ENCODE measurements around the gene SLC25A22. TPM values are rescaled to one million over a fixed set of nuclear protein-coding genes. Genes with fewer than 3 reads are reported as not detected.

SLC25A22 gene
- polyA plus RNA-seq, 4 donors = 13.1 to 24.3 (median 18.6) TPM

DNA sequence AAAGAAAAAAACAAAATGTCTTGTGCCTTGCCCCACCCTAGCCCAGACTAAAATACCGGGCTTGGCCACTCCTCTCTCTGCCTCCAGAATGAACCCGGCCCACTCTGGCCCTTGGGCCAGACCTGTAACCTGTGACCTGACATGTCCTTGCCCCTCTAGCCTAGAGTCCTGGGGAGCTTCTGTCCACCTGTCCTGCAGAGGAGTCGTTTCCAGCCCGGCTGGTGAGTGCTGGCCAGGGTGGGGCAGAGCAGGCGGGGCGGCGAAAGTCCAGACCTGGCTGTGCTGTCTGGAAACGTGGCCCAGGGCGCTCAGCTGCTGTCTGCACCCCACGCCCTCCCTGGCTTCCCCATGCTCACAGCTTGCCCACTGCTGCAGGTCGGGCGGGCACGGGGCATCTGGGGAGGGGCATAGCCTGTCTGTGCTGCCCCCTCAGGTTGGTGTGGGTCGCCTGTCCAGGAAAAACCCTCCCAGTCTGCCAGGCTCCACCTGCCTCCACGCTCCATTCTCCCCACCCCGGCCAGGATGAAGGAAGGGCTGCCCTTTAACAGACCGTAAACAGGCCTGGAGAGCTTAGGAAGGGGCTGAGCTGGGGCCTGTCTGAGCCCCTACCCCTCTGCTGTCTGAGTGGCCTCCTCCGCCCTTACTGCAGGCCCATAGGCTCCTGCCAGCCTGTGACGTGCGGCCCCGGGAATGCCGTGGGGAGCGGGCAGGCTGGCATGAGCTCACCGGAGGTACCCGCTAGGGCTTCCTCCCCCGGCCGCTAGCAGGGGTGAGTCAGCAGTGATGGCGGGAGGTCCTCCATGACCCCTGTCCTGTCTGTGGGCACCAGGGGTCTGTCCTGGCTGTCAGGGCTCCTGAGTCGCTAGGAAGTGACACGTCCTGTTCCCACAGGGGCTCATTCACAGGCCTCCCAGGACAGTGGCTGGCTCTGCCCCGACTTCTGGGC, 36.6 kb upstream of the SLC25A22 start:
- no peak for DNase-seq (ENCODE audit: low read depth in 4 of 4, low spot score in 2 of 4)

- no peak for DNase-seq (ENCODE audit: low read depth in 4 of 4, low spot score in 2 of 4)
Measured at GRCh38 chr11:833849-834311, 35.8 kb upstream of the SLC25A22 start.

DNA sequence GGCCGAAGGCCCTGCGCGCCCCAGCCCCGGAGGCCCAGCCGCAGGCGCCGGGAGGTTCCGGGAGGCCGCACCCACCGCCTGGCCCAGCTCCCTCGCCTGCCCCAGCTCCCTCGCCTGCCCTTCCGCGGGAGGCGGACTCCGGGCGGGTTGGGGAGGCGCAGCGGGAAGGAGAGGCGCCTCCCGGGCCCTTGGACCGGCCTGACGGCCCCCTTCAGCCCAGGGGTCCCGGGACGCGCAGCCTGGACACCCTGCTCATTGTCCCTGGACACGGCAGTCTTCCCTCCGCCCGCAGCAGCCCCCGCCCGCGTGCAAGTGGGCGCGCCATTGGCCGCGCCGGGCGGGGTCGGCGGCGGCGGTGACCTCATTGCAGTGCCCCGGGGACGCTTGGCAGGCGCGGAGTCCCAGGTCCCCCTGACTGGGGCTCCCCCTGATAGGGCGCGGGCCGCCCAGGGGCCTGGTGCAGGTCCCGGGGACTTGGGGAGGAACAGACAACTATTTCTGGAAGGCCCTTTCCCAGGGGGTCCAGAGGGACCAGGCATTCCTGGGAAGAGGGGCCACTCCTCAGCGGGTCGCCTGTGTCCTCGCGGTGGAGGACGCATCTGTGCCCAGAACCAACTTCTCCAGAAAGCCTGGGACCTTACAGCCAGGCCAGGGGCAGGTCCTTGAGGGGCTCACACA, 35.2 kb upstream of the SLC25A22 start:
- DNase-seq (ENCODE audit: low read depth in 4 of 4, low spot score in 2 of 4) = no peak

GRCh38 chr11:832529-833113, 34.5 kb upstream of the SLC25A22 start, which contains the start of gene CD151:
CD151 (plus strand) TSS chr11:832952; CDS start chr11:836070, 3,118 bp downstream.
- no peak for DNase-seq (ENCODE audit: low read depth in 4 of 4, low spot score in 2 of 4)

DNA sequence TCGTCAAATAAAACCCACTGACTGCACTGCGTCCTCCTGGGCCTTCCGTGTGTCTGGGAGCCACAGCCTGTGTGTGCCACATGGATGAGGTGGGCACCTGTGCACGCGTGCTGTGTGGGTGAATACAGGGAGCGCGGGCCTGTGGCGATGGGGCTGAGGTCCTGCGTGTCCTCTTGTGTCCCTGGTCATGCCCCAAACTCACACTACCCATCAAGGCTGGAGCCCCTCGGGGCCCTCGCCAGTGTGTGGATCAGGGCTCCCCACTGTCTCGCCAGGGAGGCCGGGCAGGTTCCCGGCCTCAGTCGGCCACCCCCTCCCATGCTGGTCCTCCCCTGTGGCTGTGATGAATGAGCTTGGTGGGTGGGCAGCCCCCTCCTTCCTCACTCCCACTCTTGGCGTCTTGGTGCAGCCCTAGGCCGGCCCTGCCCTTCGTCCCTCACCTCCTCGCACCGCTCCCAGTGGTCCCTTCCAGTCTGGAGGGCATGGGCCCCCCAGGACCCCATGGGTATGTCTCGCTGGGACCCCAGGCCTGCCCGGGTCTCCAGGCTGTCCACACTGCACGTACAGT, 34.0 kb upstream of the SLC25A22 start:
- DNase-seq (ENCODE audit: low read depth in 4 of 4, low spot score in 2 of 4) = no peak

DNA sequence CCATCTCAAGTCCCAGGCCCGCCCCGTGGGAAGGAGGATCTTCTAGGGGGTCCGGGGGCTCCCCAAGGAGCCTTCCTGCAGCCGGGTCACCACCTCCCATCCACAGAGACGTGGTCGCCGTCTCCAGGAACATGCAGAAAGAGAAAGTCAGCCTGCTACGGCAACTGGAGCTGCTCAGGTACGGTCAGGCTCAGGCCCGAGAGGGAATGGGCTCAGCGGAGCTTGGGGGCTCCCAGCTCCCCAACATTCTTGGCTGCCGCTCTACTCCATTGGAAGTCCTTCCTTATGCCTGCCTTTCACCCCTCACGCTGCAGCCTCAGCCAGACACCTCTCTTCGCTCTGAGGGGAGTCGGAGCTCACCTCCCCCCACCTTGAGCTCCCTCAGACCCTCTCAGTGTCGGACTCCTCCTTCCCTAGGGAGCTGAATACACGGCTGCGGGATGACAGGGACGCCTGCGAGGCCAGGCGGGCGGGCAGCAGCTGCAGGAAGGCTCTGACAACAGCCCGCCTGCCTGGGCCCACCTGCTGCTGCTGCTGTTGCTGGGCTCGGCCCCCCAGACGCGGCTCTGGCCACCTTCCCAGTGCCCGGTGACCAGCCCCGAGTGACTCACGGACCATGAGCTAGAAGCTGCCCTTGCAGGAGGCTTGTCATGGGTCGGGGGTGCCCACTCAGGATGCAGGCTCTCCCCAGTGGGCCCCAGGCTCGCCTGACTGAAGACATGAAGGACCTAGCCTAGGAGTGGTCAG, 33.2 kb upstream of the SLC25A22 start:
- no peak for DNase-seq (ENCODE audit: low read depth in 4 of 4, low spot score in 2 of 4)

GRCh38 chr11:830295-831117, 32.4 kb upstream of the SLC25A22 start:
- DNase-seq (ENCODE audit: low read depth in 4 of 4, low spot score in 2 of 4) = no peak

- no peak for DNase-seq (ENCODE audit: low read depth in 4 of 4, low spot score in 2 of 4)
Measured at GRCh38 chr11:829847-830294, 31.8 kb upstream of the SLC25A22 start.

GRCh38 chr11:829176-829846, 31.2 kb upstream of the SLC25A22 start:
- DNase-seq (ENCODE audit: low read depth in 4 of 4, low spot score in 2 of 4) = no peak

- no peak for DNase-seq (ENCODE audit: low read depth in 4 of 4, low spot score in 2 of 4)
Measured at GRCh38 chr11:828506-829175, 30.6 kb upstream of the SLC25A22 start.

DNA sequence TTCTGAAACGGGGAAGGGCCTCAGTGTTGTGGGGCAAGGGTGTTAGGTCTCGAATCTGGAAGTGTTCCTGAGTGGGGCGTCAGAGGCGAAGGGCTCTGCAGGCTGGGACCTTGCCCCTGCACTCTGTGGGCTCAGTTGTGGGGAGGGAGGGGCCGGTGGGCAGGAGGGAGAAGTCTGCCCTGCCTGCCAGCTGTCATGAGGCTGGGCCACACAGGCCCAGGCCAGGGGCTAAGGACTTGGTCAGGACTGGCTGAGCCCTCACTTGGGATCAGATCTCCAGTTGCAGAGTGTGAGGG, 29.8 kb upstream of the SLC25A22 start, which contains the start of gene CRACR2B:
CRACR2B (plus strand) TSS at position 23 of the 296 bp plus-strand sequence. CDS start 689 bp downstream, outside the sequence.
- DNase-seq (ENCODE audit: low read depth in 4 of 4, low spot score in 2 of 4) = no peak

DNA sequence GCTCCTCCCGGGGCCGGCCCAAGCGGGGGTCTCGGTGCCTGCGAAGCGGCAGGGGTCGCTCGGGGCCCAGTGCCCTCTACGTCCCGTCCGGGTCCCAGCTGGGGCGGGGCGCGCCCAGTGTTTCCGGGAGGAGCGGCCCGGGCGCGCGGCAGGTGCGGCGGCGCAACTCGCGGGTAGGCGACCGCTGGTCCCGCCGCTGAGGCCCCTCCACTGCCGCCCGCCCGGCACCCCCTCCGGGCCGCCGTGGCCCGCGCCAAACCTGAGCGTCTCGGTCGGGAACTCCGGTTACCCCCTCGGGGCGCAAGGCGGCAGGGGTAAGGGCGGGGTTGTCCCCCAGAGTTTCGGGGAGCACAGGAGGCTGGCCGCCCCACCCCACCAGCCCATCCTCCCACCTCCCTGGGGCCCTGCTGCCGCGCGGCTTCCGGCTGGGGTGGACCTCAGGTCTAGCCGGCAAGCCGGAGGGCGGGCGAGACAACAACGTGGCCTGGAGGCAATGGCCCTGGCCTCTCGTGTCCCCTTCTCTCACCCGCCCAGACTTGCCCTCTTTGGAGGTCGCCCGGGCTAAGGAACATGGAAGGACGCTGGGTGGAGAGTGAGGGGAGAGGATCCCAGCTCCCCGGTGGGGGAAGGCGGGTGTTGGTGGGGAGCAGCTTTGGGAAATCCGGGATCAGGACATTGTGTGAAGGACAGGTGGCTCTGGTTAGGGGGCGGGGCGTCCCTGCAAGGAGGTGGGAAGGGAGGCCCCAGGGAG, 29.2 kb upstream of the SLC25A22 start:
- no peak for DNase-seq (ENCODE audit: low read depth in 4 of 4, low spot score in 2 of 4)

DNA sequence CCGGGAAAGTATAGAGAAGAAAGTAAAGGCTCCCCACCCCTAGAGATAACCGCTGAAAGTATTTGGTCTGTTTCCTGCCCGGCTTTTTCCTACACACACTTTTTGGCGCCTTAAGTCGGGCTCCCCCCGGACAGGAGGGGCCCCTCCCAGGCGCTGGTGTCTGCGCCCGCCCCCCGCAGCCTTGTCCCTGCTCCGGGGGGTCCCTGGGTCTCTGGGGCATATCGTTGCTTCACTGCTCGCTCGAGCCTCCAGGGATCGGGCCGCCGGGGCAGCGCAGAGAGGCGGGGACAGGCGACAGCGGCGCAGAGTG, 28.7 kb upstream of the SLC25A22 start:
- DNase-seq (ENCODE audit: low read depth in 4 of 4, low spot score in 2 of 4) = no peak

GRCh38 chr11:826227-826621, 28.1 kb upstream of the SLC25A22 start:
- DNase-seq (ENCODE audit: low read depth in 4 of 4, low spot score in 2 of 4) = no peak

DNA sequence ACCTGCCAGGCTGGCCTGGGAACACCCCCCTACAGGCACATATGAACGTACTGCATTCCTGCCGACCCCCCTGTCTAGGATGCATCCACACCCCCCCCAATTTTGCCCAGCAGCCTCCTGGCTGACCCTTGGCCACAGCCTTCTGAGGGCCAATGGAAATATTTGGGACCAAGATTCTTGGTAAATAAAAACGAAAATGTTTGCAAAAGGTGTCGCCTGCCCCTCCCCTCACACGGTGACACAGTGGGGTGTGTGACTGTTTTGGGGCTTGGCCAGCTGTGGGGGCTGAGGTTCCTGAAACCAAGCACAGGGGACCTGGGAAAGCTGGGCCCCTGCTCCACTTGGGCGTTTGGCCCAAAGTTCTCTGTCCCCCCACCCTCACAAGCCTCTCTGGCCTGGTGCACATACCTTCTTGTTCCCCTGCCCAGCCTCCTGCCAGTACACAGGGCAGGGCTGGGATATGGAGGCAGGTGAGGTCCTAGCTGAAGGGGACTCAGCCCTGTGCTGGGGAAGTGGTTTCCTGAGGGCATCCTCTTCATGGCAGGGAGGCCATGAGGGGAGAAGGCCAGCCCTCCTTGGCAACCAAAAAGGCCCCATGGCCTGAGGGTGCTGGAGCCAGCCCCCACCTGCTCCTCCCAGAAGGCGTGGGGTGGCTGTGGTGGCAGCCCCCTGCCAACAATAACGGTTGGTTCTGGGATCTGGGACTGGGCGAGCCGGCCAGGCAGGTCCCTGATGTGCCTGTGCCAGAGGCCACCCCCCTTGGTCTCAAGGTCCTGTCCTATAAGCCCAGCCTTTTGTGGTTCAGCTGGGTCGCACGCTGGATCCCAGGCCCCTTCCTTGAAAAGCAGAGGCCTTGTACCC, 27.5 kb upstream of the SLC25A22 start:
- DNase-seq (ENCODE audit: low read depth in 4 of 4, low spot score in 2 of 4) = no peak

GRCh38 chr11:824942-825341, 26.9 kb upstream of the SLC25A22 start:
- DNase-seq (ENCODE audit: low read depth in 4 of 4, low spot score in 2 of 4) = no peak

Data from left renal cortex interstitium (tissue), 4 donors.